Hematopoietic multipotent progenitor cell treated with erythropoietin and hydrocortisone succinate and interleukin-3 and kit ligand, for 4 days (in vitro differentiated cells): ENCODE data around the gene SPACA5.
"Not testable (repeated sequence)": the region's sequence is repeated elsewhere in the genome, so short reads cannot be mapped to it uniquely, and the experiment has no call there.

Experiments used
- DNase-seq: peaks from one replicate; pipeline ENCODE4 v3.0.0-alpha.2; 2015

SPACA5 gene

GRCh38 chrX:48006688-48007087 lies at the start of gene SPACA5:
SPACA5 (plus strand) TSS chrX:48006988; CDS start chrX:48007803, 815 bp downstream.
- DNase-seq, result not testable (repeated sequence)

DNA sequence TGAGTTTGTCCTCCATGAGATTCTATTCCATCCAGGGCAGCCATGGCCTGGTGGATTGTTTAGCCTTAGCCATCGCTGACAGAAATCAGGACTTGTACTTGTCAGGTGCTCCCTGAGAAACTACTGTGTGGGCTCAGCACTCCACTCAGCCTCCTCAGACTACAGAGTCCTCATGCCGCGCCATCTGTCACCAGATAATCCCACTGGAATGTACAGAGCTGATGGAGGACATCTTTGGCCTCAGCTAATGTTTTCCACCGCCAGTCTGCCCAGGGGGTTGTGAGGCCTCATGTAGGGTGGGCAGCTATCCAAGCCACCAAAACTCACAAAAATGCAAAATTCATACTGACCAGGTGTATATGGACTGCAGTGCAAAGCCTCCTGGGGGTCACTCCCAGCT lies 48.6 kb upstream of the SPACA5 start:
- DNase-seq, result not testable (repeated sequence)

- DNase-seq, result peak; percentile 55
Measured at GRCh38 chrX:47958761-47959342, 47.9 kb upstream of the SPACA5 start.

GRCh38 chrX:47960406-47960805 lies 46.4 kb upstream of the SPACA5 start:
- peak; percentile 24 for DNase-seq

- DNase-seq, result not testable (repeated sequence)
Measured at GRCh38 chrX:47961830-47962229, 45.0 kb upstream of the SPACA5 start.

- not testable (repeated sequence) for DNase-seq
Measured at GRCh38 chrX:47965526-47965925, 41.3 kb upstream of the SPACA5 start.

- no peak for DNase-seq
Measured at GRCh38 chrX:47973235-47973634, 33.6 kb upstream of the SPACA5 start.

- DNase-seq, result no peak
Measured at GRCh38 chrX:47976254-47977151, 30.3 kb upstream of the SPACA5 start.

- DNase-seq, result peak; percentile 5
Measured at GRCh38 chrX:47991263-47992094, 15.3 kb upstream of the SPACA5 start.

GRCh38 chrX:47992095-47992380 lies 14.8 kb upstream of the SPACA5 start:
- no peak for DNase-seq

DNA sequence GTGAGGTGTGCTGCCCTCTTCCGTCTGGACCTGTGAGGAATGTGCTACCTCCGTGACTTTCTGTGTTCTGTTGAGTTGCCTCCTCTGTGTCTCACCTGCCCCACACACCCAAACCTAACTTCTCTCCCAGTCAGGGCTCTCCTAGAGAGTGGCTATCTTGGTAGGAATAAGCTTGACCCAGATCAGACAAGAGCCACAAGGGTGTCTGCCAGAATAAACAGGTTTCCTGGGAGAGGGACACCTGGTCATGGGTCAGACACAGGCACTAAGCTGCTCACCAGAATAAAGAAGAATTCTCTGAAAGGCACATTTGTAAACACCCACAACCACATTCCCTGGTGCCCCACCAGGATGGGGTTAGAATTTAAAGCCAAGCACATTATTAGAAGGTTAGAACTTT lies 14.1 kb upstream of the SPACA5 start:
- no peak for DNase-seq

DNA sequence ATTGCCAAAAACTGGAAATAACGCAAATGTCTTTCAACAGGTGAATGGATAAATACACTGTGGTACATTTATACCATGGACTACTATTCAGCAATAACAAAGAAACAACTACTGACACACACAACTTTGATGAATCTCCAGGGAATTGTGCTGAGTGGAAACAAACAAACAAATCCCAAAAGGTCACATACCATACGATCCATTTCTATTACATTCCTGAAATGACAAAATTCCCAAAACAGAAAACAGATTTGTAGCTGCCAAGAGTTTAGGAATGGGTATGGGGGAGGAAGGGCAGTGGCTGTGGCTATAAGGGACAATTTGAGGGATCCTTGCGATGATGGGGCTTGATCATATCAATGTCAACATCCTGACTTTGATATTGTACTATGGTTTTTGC lies 5.5 kb upstream of the SPACA5 start:
- DNase-seq, result no peak

- no peak for DNase-seq
Measured at GRCh38 chrX:48002319-48002718, 4.5 kb upstream of the SPACA5 start.

- no peak for DNase-seq
Measured at GRCh38 chrX:48002929-48003328, 3.9 kb upstream of the SPACA5 start.

DNA sequence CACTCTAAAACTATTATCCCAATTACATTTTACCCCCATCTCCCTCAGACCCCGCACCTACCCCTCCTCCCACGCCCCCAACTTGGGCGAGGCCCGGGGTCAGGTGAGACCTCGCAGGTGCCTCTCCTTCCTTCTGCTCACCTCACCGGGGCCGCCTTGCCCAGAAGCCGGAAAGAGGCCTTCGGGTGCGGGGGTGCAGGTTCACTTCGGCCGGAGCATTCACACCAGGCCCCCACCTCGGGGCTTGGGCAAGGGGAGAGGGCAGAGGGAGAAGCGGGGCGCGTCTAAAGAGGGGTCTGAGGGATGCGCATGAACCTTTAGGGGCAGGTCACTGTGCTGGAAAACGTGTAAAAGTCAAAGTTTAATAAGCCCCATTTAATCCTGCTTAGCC lies 3.4 kb upstream of the SPACA5 start:
- DNase-seq, result peak; percentile 17

DNA sequence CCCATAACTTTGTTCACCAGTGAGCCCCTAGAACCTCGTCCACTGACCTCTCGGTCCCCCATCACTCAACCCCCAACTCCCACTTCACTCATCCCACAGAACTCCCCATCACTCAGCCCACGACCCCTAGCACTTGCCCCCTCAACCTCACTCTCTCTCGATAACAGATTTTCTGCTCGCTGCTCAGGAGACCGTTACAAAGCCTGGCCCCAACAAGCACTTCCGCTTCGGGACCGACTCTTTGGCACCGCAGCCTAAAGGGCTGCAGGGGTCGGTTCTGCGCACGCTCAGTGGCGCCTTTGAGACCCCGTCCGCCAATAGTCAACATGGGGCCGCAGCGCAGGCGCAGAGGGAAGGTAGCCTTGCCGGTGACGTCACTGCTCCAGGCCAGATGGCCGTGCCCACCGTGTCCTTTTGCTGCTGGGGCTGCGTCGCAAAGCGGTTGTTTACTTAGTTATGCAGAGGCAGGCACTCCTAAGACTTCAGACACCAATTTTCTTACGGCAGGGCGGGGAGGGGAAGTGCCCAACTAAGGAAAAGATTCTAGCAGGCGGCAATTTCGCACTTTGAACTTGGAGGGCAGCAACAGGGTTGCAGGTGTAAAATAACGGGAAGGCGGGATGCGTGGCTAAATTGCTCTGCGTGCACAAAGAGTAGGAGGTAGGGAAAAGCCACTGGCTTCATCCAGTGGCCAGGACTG lies 2.9 kb upstream of the SPACA5 start, which contains the start of gene ZNF182:
ZNF182 (minus strand) TSS at position 232 of the 700 bp plus-strand sequence. CDS start 1,380 bp downstream, outside the sequence.
- DNase-seq, result peak; percentile 97

DNA sequence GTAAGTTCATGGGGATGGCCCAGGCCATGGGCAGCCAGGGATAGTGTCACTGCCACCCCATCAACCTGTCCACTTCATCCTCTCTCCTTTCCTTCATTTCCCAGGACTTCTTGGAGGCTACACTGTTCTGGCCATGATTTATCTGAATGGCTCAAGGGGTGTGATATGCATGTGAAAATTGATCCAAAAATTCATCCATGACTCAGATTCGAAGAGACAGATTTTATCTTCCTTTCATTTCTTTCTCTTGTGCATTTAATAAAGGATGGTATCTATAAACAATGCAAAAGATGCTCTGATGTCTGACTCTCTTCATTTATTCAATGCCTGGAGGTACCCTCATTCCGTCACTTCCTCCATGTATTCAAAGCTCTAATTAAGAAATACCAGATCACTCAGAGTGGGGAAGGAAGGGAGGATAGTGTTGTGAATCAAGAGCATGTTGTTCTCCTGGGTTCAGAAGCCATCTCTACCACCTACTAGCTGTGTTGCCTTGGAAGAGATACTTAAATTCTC lies 2.7 kb downstream of the SPACA5 start:
- not testable (repeated sequence) for DNase-seq

- DNase-seq, result not testable (repeated sequence)
Measured at GRCh38 chrX:48016583-48017310, 10.0 kb downstream of the SPACA5 start.

- DNase-seq, result not testable (repeated sequence)
Measured at GRCh38 chrX:48019892-48020291, 13.1 kb downstream of the SPACA5 start.

- DNase-seq, result not testable (repeated sequence)
Measured at GRCh38 chrX:48020472-48020871, 13.7 kb downstream of the SPACA5 start.

DNA sequence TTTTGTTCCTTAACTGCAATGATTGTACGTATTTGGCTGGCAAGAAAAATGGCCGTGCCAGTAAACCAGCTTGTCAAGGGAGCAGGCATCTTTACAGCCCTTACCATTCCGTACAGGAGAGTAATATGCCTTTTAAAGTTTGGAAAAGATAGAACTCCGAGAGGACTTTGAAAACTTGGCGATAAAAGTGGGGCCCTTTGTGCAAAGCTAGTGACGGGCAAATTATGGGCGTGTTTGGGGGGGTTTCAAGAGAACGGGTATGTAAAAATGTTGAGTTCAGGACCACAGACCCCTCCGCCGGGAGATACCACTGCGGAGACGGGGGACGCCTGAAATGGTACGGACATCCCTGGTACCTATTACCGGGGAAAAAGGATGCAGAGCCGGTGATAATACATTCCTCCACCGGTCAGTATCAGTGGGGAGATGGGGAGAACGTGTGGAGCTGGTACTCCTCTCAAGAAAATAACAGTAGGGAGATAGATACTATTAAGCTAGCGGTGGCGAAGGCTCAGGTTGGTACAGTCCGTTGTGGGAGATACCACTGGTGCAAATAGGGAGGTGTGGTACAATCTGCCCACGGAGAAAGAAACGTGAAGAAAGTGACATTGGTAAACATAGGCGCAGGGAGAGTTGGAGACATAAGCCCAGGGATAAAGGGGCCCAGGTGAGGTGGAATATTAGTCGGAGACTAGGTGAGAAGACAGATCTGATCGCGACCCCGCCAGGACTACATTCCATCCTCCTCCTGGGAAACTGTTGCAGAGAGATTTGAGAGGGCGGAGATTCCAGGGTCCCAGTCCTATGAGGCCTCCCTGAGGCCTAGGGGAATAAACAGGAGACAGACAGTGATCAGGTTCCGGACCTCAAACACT lies 14.5 kb downstream of the SPACA5 start:
- peak; percentile 81 for DNase-seq
